Esophagus muscularis mucosa (tissue), 4 donors: ENCODE data around the gene MAD1L1.

Experiments used
- EP300 ChIP-seq: sonication (generic); formaldehyde crosslinking; IDR thresholded peaks from one replicate; pipeline ENCODE4 v1.6.1; 2017; ENCODE audit warnings: antibody characterized with exemption
- POLR2A ChIP-seq: fragments of 450-650 bp; IDR thresholded peaks from one replicate; pipeline ENCODE4 v1.6.1; 2017; ENCODE audit warnings: antibody characterized with exemption, moderate library complexity, mild to moderate bottlenecking, low read depth
- TF ChIP-seq, protein P1 (sequence below), 3 experiments: fragments of 200-600 bp in 2 of 3; fragments of 450-650 bp in 1 of 3; sonication (generic) in 2 of 3; IDR thresholded peaks; one replicate each; pipeline ENCODE4 v1.5.1; 2017 to 2019; ENCODE audit warnings: antibody characterized with exemption in 3 of 3, mild to moderate bottlenecking in 2 of 3, moderate library complexity in 1 of 3

DNA sequence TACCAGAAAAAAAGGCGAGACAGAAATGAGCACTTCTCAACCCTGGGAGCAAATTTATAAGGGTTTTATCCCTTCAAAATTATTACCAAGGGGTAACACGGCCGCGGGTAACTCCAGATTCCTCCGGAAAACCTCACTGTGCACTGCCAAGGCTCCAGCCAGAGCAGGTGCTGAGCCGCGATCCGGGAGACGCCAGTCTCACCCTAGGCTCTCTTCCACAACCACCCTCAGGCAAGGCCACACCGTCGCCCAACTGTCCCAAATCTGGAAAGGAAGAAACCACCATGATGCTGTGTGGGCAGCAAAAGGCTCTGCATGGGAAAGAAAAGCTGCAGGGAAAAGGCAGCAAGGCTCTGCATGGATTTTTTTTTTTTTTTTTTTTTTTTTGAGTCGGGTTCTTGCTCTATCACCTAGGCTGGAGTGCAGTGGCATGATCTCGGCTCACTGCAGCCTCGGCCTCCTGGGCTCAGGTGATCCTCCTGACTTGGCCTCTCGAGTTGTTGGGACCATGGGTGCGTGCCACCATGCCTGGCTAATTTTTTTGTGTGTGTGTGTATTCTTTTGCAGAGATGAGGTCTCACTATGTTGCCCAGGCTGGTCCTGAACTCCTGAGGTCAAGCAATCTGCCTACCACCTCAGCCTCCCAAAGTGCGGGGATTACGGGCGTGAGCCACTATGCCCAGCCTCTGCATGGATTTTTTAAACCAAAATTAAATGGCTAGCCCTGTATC, 39.0 kb downstream of the MAD1L1 start:
- TF ChIP-seq, protein P1, sequence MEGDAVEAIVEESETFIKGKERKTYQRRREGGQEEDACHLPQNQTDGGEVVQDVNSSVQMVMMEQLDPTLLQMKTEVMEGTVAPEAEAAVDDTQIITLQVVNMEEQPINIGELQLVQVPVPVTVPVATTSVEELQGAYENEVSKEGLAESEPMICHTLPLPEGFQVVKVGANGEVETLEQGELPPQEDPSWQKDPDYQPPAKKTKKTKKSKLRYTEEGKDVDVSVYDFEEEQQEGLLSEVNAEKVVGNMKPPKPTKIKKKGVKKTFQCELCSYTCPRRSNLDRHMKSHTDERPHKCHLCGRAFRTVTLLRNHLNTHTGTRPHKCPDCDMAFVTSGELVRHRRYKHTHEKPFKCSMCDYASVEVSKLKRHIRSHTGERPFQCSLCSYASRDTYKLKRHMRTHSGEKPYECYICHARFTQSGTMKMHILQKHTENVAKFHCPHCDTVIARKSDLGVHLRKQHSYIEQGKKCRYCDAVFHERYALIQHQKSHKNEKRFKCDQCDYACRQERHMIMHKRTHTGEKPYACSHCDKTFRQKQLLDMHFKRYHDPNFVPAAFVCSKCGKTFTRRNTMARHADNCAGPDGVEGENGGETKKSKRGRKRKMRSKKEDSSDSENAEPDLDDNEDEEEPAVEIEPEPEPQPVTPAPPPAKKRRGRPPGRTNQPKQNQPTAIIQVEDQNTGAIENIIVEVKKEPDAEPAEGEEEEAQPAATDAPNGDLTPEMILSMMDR (IDR thresholded peaks at IDR 0.05): no peak
- no peak for TF ChIP-seq EP300
- TF ChIP-seq POLR2A: no peak
